Measurements from ENCODE around the gene KCNQ1.

The KCNQ1 gene

DNA sequence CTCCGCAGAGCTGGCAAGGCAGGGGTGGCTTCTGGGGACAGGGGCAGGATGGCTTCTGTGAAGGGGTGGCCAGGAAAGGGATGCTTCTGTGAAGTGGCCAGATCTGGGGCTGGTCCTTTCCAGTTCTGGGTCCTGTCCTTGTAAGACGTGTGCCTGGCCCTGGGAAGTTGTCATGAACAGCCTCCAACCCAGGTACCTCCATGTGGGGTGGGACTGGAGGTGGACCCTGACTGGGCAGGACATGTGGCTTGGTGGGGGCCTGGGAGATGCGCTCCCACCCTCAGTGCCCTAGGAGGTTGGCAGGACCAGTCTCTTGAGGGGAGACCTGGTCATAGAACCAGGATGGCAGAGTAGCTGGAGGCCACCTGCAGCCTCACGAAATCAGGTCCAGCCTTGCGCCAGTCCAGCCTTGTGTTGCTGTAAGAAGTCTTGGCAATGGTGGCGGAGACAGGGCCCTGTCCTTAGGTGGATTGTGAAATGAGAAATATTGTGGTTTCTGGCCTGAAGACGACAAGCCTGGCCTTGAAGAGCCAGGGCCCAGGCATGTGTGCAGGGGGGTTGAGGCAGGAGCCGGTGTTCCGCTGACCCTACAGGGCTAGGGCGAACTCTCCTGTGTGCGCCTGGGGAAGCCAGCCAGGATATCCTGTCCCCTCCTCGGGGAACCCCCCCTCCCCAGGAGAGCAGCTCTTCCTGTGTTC lies 2.6 kb downstream of the KCNQ1 start:
- no peak for DNase-seq
- no peak overlapping the region for H3K4me3 ChIP-seq (ENCODE audit: low read depth, low read length)
- H3K4me1 ChIP-seq: no peaks in the 10 kb centered on the region
- H3K27me3 ChIP-seq: peaks cover 19% of the 10 kb centered on the region
- H3K9me3 ChIP-seq: no peaks in the 10 kb centered on the region
- TF ChIP-seq, protein P1, sequence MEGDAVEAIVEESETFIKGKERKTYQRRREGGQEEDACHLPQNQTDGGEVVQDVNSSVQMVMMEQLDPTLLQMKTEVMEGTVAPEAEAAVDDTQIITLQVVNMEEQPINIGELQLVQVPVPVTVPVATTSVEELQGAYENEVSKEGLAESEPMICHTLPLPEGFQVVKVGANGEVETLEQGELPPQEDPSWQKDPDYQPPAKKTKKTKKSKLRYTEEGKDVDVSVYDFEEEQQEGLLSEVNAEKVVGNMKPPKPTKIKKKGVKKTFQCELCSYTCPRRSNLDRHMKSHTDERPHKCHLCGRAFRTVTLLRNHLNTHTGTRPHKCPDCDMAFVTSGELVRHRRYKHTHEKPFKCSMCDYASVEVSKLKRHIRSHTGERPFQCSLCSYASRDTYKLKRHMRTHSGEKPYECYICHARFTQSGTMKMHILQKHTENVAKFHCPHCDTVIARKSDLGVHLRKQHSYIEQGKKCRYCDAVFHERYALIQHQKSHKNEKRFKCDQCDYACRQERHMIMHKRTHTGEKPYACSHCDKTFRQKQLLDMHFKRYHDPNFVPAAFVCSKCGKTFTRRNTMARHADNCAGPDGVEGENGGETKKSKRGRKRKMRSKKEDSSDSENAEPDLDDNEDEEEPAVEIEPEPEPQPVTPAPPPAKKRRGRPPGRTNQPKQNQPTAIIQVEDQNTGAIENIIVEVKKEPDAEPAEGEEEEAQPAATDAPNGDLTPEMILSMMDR (IDR thresholded peaks at IDR 0.05; ENCODE audit: low read depth, low read length): no peak
- no peaks in the 10 kb centered on the region for H3K36me3 ChIP-seq

- H3K27me3 ChIP-seq: peaks cover 19% of the 10 kb centered on the region
- H3K4me3 ChIP-seq (ENCODE audit: low read depth, low read length): no peak overlapping the region
- H3K4me1 ChIP-seq: no peaks in the 10 kb centered on the region
- TF ChIP-seq, protein P1 (IDR thresholded peaks at IDR 0.05; ENCODE audit: low read depth, low read length): no peak
- H3K36me3 ChIP-seq: no peaks in the 10 kb centered on the region
- no peak for DNase-seq
- no peaks in the 10 kb centered on the region for H3K9me3 ChIP-seq
These were observed 3.3 kb downstream of the KCNQ1 start for GRCh38 chr11:2447951-2448650.

- DNase-seq: no peak
- H3K27me3 ChIP-seq: peaks cover 19% of the 10 kb centered on the region
- H3K9me3 ChIP-seq: no peaks in the 10 kb centered on the region
- TF ChIP-seq, protein P1 (IDR thresholded peaks at IDR 0.05; ENCODE audit: low read depth, low read length): no peak
- H3K4me3 ChIP-seq (ENCODE audit: low read depth, low read length): no peak overlapping the region
- no peaks in the 10 kb centered on the region for H3K36me3 ChIP-seq
- no peaks in the 10 kb centered on the region for H3K4me1 ChIP-seq
These were observed 4.1 kb downstream of the KCNQ1 start for GRCh38 chr11:2448661-2449547.

GRCh38 chr11:2449548-2450320 lies 4.9 kb downstream of the KCNQ1 start:
- Histone ChIP-seq H3K4me1 (no peaks in the 10 kb centered on the region), H3K27me3 (peaks cover 19% of the 10 kb centered on the region), H3K9me3 (no peaks in the 10 kb centered on the region), H3K36me3 (no peaks in the 10 kb centered on the region), H3K4me3 (ENCODE audit: low read depth, low read length) (no peak overlapping the region)
- DNase-seq: no peak
- TF ChIP-seq, protein P1 (IDR thresholded peaks at IDR 0.05; ENCODE audit: low read depth, low read length): no peak

DNA sequence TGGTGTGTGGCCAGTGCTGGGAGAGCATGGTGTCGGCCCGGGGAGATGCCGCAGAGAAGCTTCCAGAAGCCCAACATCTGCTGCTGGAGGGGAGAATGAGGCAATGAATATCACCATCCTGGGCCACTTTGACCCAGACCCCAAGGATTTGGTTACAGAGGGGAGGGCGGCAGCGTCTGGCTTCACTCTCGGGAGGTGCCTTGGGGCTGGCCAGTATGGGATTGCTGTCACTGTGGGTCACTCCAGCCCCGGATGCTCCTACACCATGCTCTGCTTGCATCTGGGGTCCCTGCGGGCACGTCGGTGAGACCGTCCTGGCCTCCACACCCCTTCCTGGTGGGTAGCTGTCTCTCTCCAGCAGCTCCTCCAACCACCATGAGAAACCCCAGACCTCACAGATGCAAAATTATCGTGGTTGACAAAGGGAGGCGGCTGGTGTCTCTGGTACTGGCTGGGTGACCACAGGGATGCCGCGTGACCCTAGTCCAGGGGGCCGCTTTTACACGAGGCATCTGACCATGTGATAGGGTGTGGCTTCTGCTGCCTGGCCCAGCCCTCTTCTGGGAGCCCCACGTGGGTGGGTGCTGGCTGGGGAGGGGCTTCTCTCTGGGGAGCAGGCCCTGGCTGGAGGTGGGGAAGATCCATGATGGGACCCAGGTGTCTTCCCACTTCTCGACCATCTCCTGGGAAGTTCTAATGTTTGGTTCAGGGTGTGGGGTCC lies 5.7 kb downstream of the KCNQ1 start:
- Histone ChIP-seq H3K9me3 (no peaks in the 10 kb centered on the region), H3K4me3 (ENCODE audit: low read depth, low read length) (no peak overlapping the region), H3K27me3 (peaks cover 13% of the 10 kb centered on the region), H3K4me1 (no peaks in the 10 kb centered on the region), H3K36me3 (no peaks in the 10 kb centered on the region)
- TF ChIP-seq, protein P1 (IDR thresholded peaks at IDR 0.05; ENCODE audit: low read depth, low read length): no peak
- DNase-seq: no peak

Data from BE2C (cell line).